Neutrophil (primary cell): ENCODE results near the gene TMCC1.

ENCODE experiments used
- H3K27ac ChIP-seq: fragments of 200-600 bp; sonication (generic); 2 replicates; pipeline ENCODE4 v1.5.1; 2016; ENCODE audit warnings: mild to moderate bottlenecking, moderate library complexity
- H3K27me3 ChIP-seq: fragments of 200-600 bp; sonication (generic); 2 replicates; pipeline ENCODE4 v1.6.0; 2016; ENCODE audit warnings: mild to moderate bottlenecking
- H3K36me3 ChIP-seq: fragments of 200-600 bp; sonication (generic); 2 replicates; pipeline ENCODE4 v1.5.1; 2017
- H3K4me1 ChIP-seq, 2 experiments: fragments of 200-600 bp in 1 of 2; sonication (generic) in 1 of 2; 1 replicate in 1 of 2; 2 replicates in 1 of 2; pipeline versions ENCODE4 v1.5.1 to v1.6.1; 2013 to 2016; ENCODE audit warnings: low read depth in 1 of 2, low read length in 1 of 2, mild to moderate bottlenecking in 1 of 2, moderate library complexity in 1 of 2; ENCODE audit not compliant: control insufficient read depth in 1 of 2, insufficient read depth in 1 of 2
- H3K4me3 ChIP-seq, 2 experiments: fragments of 200-600 bp in 1 of 2; sonication (generic) in 1 of 2; 1 replicate in 1 of 2; 2 replicates in 1 of 2; pipeline ENCODE4 v1.5.1; 2013 to 2016; ENCODE audit warnings: low read depth in 1 of 2, low read length in 1 of 2, mild to moderate bottlenecking in 1 of 2, moderate library complexity in 1 of 2
- H3K9me3 ChIP-seq: fragments of 200-600 bp; sonication (generic); 2 replicates; pipeline ENCODE4 v1.5.1; 2016
- TF ChIP-seq, protein P1 (sequence below): fragments of 200-600 bp; sonication (generic); IDR thresholded peaks from 2 replicates; pipeline ENCODE4 v1.5.1; 2016; ENCODE audit warnings: antibody characterized with exemption

TMCC1 gene

DNA sequence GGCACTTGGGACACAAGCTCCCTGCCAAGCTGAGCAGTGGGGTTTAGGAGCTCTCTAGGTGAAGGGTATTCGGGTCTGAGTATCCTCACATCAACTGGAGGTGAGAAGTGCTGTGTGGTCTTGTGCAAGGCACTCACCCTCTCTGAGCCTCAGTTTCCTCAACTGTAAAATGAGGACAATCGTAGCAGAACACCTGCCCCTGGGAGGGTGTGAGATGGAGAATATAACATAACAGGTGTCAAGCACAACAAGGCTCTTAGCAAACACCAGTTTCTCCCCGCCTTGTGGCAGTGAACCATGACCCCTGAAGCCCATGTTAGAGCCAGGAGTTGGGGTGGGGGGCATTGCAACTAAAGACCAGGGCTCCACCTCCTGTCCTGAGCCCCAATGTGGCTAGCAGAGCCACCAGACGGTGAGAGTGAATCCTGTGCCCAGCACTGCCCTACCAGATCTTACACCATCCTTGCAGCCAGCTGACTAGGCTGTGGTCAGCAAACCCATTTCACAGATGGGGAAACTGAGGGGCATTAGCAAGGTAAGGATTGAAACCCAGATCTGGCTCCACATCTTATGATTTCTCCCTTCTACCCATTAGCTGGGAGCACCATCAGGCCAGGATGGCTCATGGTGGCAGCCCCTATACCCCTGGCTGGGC is 284.4 kb downstream of the TMCC1 start:
- Histone ChIP-seq H3K27ac (no peak overlapping the region), H3K27me3 (peaks cover 75% of the 10 kb centered on the region), H3K4me1 (peaks cover 14 to 15% of the 10 kb centered on the region in 2 experiments)

DNA sequence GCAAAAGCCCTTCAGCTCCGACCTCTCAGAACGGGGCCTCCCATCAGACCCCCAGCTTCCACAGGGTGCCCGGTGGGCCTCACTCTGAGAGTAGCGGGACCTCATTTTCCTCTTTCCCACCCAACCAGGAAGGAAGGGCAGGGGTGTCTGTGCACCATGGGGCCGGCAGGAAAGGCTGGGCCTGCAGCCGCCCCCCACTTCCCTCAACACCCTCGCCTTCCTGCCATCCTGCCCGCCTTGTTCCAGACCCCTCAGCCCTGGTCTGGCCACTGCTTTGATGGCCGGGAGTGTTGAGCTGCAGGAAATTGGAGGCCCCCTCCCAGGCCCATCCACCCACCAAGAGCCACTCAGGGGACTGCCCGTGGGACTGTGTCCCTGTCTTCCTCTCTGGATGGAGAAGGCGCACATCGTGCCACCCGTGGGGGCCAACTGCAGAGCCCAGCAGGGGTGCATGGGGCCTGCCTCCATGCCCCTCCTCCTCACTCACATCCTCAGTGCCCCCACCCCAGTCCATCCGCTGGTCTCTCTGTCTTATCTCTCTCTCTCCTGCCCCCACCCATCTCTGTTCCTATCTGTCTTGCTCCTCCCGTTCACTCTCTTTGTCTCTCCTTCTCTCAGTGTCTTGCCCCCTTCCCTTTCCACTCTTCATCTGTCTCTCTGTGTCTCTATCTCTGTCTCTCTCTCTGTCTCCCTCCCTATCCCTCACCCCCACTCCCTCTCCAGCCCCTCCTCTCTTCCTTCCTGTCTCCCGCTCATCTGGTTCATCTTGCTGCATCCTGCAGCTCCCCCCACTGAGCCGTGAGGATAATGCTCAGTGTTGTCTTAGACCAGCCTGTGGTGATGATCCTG is 285.2 kb downstream of the TMCC1 start:
- H3K9me3 ChIP-seq, result no peaks in the 10 kb centered on the region
- H3K4me1 ChIP-seq, result peaks cover 14 to 15% of the 10 kb centered on the region in 2 experiments
- no peak overlapping the region for H3K27ac ChIP-seq
- peaks cover 83% of the 10 kb centered on the region for H3K27me3 ChIP-seq
- H3K4me3 ChIP-seq, result no peak overlapping the region
- H3K36me3 ChIP-seq, result no peaks in the 10 kb centered on the region
- TF ChIP-seq, protein P1, sequence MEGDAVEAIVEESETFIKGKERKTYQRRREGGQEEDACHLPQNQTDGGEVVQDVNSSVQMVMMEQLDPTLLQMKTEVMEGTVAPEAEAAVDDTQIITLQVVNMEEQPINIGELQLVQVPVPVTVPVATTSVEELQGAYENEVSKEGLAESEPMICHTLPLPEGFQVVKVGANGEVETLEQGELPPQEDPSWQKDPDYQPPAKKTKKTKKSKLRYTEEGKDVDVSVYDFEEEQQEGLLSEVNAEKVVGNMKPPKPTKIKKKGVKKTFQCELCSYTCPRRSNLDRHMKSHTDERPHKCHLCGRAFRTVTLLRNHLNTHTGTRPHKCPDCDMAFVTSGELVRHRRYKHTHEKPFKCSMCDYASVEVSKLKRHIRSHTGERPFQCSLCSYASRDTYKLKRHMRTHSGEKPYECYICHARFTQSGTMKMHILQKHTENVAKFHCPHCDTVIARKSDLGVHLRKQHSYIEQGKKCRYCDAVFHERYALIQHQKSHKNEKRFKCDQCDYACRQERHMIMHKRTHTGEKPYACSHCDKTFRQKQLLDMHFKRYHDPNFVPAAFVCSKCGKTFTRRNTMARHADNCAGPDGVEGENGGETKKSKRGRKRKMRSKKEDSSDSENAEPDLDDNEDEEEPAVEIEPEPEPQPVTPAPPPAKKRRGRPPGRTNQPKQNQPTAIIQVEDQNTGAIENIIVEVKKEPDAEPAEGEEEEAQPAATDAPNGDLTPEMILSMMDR, result no peak

More for the DNA sequence above, 284.4 kb downstream of the TMCC1 start:
- no peak overlapping the region for H3K4me3 ChIP-seq
- no peaks in the 10 kb centered on the region for H3K9me3 ChIP-seq
- TF ChIP-seq, protein P1, result no peak
- no peaks in the 10 kb centered on the region for H3K36me3 ChIP-seq

DNA sequence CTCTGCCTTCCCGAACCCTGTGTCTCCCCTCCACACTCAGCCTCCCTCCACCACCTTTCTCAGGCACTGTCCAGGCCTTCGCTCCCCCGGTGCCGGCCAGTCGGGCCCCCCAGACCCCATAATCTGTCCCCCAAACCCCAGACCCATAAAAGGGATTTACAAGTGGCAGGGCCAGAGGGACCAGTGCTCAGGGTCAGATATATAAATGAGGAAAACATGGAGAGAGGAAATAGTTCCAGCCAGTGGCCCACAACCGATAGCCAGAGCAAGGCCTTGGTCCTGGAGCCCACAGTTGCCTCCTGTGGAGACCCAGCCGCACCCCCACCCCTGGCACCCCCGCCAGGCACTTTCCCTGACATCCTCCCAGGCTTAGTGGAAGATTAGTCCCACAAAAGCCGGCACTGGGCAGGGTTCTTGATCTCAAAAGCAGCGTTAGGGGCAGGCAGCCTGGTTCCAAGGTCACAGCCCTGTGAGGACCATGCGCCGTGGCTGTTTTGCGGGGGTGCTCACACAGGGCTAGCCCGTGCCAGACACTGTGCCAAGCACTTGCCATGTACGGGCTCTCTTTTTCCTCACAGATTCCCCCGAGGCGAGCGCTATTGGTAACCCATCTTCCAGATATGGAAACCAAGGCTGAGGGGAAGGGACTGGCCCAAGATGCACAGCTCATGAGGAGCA is 286.0 kb downstream of the TMCC1 start:
- Histone ChIP-seq H3K4me3 (peak overlapping the region; percentile 39 to 54), H3K27ac (no peak overlapping the region), H3K9me3 (no peaks in the 10 kb centered on the region), H3K4me1 (peaks cover 14 to 15% of the 10 kb centered on the region in 2 experiments), H3K36me3 (no peaks in the 10 kb centered on the region), H3K27me3 (peaks cover 88% of the 10 kb centered on the region)
- TF ChIP-seq, protein P1, result no peak

DNA sequence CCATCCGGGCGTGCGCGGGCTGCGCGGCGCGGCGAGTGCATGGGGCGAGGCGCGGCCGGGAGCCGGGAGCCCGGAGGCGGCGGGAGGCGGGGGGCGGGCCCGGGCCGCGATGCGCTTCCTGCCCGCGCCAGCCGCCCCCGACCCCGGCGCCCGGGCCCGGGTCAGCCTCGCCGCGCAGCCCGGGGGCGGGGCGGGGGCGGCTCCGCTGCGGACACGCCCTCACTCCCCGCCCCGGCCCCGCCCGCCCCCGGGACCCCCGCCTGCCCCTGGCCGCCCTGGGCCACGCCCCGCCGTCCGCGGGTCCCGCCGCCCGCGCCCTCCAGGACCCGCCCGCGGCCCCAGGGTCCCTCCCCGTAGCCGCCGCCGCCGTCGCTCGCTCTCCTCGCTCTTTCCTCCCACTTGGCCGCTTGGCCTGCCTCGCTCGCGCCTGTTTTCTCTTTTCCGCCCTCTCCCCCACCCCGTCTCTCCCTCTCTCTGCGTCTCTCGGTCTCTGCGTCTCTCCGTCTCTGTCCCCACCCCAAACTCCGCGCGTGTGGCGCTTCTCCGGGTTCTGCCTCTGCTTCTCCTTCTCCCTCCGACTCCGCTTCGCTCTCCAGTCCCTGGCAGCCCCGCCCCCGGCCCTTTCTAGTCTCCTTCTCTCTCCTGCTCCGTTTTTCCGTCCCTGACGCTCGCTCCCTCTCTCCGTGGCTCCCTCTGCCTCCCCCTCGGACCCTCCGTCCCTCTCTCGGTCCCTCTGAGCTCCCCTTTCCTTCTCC is 286.7 kb downstream of the TMCC1 start, which contains the start of gene PLXND1:
TSS of gene PLXND1 (minus strand) at position 41 of the 755 bp plus-strand sequence. CDS start at position 4, 37 bp downstream.
- Histone ChIP-seq H3K4me1 (peaks cover 14 to 15% of the 10 kb centered on the region in 2 experiments), H3K36me3 (no peaks in the 10 kb centered on the region), H3K9me3 (no peaks in the 10 kb centered on the region), H3K4me3 (peak within 1 kb of the TSS; percentile 39 to 60), H3K27ac (no peak within 1 kb of the TSS), H3K27me3 (peaks cover 83% of the 10 kb centered on the region)
- TF ChIP-seq, protein P1, result no peak
